Raji (cell line): ENCODE measurements around the gene FBRS.
A peak's percentile ranks its signal among the peaks of the same experiment; 100 is the strongest.

Source experiments
- POLR2A ChIP-seq: IDR thresholded peaks from 2 replicates; pipeline ENCODE4 v1.6.1; 2011; ENCODE audit warnings: low read depth, low read length, control low read depth; ENCODE audit not compliant: insufficient read depth

Gene FBRS

DNA sequence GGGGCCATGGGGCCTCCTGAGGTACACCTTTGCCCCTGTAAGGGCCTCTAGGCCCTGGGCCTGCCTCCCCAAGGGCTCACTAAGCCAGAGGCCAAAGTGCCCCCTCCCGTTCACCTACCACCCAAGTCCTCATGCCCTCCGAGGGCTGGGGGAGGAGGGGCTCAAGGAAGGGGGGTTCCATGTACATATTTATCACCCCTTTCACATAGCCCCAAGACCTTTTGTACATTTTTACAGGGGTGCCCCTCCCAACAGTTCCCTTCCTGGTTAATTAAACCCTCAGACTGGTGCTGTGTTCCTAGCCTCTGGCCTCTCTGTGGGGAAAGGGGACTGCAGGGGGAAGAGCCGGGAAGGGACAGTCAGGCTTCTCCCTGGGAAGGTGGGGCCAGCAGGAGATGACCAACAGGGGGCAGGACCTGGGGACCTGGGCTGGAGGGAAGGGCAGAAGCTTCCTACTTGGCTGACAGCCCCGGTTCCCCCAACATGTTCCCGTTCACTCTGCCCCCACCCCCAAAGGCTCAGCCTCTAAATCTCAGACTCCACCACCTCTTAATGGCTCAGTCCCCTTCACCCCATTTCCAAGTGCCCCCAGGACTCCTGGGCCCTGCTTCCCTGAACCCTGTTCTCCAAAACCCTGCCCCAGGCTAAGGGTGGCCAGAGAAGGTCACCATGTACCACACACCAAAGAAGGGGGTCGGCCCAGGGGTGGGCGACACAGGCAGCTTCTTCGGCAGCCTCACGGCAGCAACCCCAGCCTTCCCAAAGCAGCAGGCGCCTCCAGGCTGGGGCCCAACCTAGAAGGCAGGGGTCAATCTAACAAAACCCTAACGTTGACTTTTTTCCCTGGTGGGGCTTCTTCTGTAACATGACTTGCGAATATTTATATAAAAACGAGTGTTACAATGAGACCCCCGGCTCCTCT, 11.9 kb downstream of the FBRS start:
- TF ChIP-seq POLR2A, result no peak

DNA sequence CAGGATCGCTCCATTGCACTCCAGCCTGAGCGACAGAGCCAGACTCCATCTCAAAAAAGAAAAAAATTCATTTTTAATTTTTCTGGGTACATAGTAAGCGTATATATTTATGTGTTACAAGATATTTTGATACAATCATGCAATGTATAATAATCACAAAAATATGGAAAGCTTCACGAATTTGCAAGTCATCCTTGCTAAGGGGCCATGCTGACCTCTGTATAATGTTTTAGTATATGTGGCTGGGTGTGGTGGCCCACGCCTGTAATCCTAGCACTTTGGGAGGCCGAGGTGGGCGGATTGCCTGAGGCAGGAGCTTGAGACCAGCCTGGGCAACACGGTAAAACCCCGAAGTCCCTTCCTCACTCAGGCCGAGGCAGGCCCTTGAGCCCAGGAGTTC, 16.9 kb downstream of the FBRS start:
- no peak for TF ChIP-seq POLR2A

DNA sequence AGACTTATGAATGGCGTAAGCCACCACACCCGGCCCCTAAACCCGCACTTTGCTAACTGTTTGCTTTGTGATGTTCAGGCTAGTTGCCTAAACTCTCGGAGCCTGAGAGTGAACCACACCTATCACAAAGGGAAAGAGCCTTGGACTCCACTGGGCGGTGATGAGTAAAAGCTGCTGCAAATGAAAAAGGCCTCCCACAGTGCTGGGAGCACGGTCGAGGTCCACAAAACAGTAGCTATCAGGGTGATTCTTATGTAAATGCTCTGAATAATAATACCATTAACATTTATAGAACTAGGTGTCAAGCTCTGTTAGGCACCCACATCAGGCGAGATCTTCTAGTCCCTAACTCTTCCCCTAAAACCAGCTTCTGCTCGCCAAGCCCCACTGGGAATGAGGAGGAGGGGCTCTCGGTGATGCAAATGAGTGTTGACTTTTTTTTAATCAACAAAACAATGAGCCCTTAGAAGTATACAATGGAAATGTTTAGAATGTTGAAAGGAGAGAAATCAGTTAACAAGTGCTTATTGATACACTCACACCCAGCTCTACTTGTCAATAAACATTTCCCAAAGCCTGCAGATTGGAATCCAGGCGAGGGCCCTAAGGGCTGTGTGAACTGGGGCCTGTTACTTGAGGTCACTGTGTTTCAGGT, 19.8 kb downstream of the FBRS start:
- TF ChIP-seq POLR2A, result no peak

DNA sequence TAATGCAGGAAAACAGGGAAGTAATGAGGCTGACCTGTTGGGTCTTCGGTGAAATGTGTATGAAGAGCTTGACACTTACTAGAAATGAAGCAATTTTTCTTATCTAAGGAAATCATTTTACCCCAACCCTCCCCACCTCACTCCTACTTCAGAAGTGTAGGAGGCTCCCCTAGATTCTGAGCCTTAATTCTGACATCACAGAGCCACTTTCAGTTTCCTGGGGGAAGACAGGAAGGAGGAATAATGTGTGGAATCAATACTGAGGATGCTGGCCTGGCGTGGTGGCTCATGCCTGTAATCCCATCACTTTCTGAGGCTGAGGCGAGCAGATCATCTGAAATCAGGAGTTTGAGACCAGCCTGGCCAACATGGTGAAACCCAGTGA, 20.3 kb downstream of the FBRS start:
- TF ChIP-seq POLR2A, result no peak

DNA sequence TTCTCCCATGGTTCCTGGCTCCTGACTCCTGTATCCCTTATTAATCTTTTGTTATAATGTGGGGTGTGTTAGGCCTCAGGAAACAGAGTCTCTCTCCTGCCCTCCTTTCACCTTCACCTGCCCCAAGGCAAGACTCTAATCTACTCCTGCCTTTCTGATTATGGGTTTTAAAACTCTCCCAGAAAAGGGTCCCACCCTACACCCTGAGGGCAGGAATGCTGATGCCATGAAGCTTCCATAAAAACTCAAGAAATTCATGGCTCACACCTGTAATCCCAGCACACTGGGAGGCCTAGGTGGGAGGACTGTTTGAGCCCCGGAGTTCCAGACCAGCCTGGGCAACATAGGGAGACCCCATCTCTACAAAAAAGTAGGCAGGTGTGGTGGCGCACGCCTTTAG, 22.1 kb downstream of the FBRS start:
- no peak for TF ChIP-seq POLR2A

DNA sequence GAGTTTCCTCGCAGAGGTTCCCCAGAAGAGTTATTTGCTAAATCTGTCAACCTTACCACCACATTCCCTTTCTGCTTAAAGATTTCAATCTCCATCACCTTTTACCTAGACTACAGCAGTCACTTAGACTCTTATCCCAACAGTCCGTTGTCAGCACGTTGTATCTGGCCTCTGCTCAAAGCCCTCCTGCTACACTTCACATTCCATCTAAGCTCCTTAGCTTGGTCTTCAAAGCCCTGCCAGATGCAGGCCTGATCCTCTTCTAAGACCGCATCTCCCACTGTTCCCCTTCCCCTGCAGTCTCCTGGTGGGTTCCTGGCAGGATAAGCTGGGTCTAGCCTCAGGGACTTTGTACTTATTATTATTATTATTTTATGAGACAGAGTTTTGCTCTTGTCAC, 30.5 kb downstream of the FBRS start:
- no peak for TF ChIP-seq POLR2A

DNA sequence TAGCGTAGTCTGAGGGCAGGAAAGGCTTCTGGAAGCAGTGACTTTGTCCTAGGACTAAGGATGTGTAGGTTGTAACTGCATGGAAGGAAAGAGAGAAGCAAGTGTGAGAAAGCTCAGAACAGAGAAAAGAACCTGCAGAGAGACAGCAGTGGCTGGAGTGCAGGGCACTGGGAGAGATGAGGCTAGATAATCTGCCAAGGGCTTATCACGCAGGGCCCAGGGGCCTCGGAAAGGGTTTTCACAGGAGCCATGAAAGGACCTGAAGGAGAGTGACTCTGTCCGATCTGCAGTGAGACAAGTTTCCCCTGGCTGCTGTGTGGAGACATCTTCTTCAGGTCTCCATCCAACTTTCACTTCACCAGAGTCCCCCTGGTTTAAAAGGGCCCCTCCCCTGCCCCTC, 33.7 kb downstream of the FBRS start:
- no peak for TF ChIP-seq POLR2A

DNA sequence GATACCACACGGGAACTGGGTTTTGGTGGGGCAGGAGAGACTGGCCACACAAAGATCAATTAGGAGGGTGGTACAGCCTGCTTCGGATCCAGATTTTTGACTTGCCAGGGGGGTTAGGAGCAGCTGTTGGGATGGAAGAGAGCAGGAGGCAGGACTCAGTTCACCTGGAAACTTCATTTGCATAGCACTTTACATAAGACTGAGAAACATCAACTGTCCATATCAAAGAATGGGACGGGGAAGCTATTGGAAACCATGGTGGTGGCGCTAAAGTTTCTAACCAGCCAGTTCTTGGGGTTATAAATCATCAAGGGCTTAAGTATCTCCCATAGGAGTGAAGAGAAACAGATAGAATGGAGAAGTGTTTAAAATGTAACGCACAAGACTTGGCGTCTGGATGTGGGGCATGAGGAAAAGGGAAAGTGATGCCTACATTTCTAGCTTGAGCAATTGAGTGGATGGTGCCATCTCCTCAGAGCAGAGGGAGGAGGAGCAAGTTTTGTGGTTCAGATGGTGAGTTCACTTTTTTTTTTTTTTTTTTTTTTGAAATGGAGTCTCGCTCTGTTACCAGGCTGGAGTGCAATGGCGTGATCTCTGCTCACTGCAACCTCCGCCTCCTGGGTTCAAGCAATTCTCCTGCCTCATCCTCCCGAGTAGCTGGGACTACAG, 34.3 kb downstream of the FBRS start:
- no peak for TF ChIP-seq POLR2A

DNA sequence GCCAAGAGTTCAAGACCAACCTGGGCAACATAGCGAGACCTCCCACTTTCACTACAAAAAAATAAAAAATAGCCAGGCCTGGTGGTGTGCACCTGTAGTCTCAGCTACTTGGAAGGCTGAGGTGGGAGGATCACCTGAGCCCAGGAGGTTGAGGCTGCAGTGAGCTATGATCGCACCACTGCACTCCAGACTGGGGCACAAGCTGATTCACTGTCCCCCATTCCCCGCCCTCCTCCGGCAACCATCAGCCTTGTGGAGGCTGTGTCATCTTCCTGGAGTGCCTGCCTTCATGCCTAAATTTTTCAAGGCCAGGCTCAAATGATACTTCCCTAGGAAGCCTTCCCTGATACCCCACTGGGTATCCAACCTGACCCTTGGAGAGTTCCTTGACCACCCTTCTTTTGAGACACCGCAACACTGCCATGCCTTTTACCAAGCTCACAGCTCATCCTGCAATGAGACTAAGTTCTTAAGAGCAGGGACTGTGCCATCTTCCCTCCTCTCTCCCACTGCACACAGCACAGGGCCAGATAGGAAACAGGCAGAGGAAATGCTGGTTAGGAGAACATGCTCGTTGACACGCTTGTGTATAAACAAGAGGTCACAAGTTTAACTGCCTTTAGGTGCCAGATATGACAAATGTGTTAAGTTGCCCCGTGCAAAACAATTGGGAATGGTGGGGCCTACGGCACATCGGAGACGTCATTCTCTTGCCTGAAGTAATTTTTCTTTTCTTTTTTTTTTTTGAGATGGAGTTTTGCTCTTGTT, 36.9 kb downstream of the FBRS start:
- TF ChIP-seq POLR2A, result no peak

DNA sequence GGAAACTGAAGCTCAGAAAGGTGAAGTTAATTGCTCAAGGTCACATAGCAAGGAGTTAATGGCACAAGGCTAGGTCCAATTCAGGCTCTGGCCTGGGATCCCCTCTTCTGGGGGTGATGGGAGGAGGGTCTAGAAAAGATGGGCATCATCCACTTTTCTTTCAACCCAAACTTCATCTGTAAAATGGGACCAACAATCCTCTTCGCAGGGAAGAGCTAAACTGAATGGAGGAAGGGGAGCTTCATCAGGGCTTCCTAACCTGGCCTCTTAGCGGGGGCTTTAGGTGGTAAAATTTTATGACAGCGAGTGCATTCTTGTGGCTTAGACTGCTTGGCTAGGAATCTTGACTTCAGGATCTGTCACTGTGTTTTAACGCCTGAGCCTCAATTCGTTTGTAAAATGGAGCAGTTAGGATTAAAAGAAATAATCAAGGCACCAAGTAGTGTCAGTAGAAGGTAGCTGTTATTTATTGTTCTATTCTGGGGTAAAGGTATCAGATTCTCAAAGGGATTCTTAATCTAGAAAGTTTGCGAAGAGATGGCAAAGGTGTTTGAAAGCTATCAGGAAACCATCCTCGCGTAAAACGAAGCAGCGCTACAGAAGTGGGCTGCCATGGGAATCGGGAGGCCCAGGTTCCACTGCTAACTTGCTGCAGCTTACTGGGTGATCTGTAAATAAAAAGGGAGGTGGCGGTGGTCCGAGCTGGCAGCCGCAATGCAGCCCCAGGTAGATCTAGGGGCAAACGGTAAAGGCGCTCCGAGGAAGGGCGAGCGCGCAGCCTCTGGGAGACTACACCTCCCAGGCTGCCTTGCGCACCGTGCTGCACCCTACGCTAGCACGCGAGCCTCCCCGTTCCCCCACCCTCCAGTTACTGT, 39.3 kb downstream of the FBRS start:
- no peak for TF ChIP-seq POLR2A

DNA sequence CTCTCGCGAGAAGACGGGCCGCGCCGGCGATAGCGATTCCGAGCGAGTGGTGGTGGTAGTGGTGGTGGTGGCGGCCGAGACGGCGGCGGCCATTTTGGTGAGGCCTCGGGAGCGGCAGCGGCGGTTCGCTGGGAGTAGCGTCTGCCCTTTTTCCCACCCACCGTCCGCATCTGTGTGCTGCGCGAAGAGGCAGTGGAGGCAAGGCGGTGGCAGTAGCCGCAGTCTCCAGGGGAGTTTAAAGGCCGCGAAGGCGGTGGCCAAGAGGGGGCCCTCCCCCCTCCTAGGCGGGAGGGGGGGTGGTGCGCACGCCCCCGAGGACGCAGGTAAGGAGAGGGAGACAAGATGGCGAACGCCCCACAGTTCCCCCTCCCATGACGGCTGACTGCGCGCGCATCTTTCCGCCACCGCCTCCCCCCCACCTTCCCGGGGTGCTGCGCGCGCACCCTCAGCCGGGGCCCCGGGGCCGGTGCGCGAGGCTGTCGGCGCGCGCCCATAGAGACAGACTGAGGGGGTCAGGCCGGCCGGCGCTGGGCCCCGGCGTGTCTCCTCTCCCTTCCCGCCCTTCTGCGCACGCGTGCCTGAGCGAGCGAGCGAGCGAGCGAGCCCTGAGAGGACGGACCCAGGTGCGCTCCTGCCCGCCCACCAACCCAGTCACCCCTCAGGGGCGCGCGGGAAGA, 40.0 kb downstream of the FBRS start:
- peak; percentile 82 for TF ChIP-seq POLR2A

DNA sequence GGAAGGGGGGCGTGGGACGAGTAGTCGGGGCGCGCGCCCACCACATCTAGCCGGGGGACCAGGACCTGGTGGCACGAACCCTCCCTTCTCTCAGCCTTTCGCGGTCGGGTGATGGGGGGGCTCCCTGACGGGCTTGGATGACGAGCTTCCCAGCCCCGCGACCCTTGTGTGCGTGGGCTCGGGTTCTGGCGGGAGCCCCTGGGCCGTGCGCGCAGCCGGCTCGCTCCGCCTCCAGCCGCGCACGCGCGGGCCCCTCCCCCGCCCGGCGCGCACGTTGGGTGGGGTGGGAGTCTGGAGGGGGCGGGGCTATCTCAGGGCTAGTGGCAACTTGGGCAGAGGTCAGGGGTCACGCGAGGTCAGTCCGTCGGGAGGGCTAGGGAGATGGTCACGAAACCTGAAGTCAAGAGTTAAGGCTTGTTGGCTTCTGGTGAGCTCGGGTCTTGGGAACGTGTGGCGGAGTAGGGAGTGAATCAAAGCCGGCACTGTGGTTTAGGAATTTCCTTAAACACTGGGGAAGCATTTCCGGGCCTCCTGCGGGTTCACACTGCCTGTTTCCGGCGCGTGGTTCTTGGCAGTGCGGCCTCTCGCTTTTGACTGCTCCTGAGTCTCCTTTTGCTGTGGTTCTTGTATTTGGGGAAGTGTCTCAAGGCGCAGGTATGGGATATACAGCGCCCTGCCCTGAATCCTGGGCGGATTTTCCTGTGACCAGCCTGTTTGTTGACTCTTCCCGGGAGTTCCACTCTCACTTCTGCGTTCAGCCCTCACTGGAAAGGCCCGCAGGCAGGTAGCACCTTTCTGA, 40.8 kb downstream of the FBRS start, which contains the start of gene SRCAP:
Gene SRCAP, plus strand, starts transcription at position 356 of the 799 bp plus-strand sequence. CDS start 1,654 bp downstream, outside the sequence.
- peak; percentile 75 for TF ChIP-seq POLR2A

DNA sequence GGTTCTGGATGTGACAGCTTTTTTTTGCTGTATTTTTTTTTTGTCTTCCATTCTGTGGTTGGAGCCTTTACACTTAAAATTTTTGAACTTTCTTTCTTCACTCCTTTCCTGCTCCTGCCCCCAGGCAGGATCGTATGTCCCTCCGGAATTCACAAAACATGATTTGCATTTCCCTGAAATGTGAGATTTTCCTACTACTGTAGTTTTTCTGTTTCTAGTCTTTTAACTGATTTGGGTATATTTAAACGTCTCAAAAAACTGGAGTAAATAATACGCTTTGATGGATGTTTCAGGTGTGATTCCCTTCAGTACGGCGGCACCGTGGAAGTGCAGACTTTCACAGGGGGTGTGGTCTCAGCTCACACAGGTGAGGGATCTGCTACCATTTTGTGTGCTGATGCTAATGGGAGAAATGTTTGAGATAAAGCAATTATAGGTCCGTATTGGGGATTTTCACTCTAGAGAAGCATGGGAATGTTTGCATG, 41.4 kb downstream of the FBRS start:
- TF ChIP-seq POLR2A, result no peak
